A549 (cell line): ENCODE measurements around the gene CXCR4. TPM values are rescaled to one million over a fixed set of nuclear protein-coding genes. Genes with fewer than 3 reads are reported as not detected.

Source experiments
- ATAC-seq, 2 experiments: fragments of 200-7000 bp in 1 of 2; fragments of >200 bp in 1 of 2; cut with Nextera tagmentation in 1 of 2; cut with Tn5 transposase in 1 of 2; 3 replicates each; pipeline versions ENCODE4 v1.8.0 to v1.9.1; 2018 to 2020; ENCODE audit warnings: mild to moderate bottlenecking in 1 of 2, moderate library complexity in 1 of 2
- CTCF ChIA-PET: fragments of 300-600 bp; sonication (Branson Sonifier 250); formaldehyde crosslinking; extraction: SDS; loops from one replicate; lab custom pipeline; 2021; ENCODE audit warnings: antibody characterized with exemption, inconsistent platforms; lab: Yijun Ruan, JAX
- POLR2A ChIA-PET: fragments of 350-600 bp; formaldehyde crosslinking; extraction: SDS; loops from one replicate; lab custom pipeline; 2021; ENCODE audit warnings: antibody characterized with exemption, inconsistent platforms; lab: Yijun Ruan, JAX
- DNase-seq, 2 experiments: peaks; one replicate each; pipeline versions ENCODE4 v3.0.0 to v3.0.0-alpha.2; 2011 to 2016; ENCODE audit warnings: low read depth in 1 of 2, low spot score in 1 of 2
- FAIRE-seq: peaks from 2 replicates; lab custom pipeline; 2011; peaks lifted over from hg19 to GRCh38; lab: Jason Lieb, UNC
- H3K27ac ChIP-seq, 2 experiments: fragments of >200 bp; sonication (Bioruptor Twin); formaldehyde crosslinking; 3 replicates each; pipeline ENCODE4 v1.5.1; 2016 to 2017
- H3K4me1 ChIP-seq: fragments of >200 bp; sonication (Bioruptor Twin); formaldehyde crosslinking; 3 replicates; pipeline ENCODE4 v1.6.1; 2016
- H3K4me2 ChIP-seq: fragments of >200 bp; sonication (Bioruptor Twin); formaldehyde crosslinking; 3 replicates; pipeline ENCODE4 v1.6.1; 2016
- H3K4me3 ChIP-seq: fragments of >200 bp; sonication (Bioruptor Twin); formaldehyde crosslinking; 3 replicates; pipeline ENCODE4 v1.5.1; 2016
- H3K9me3 ChIP-seq: fragments of >200 bp; sonication (Bioruptor Twin); formaldehyde crosslinking; 3 replicates; pipeline ENCODE4 v1.6.1; 2016
- BHLHE40 ChIP-seq: IDR thresholded peaks from 2 replicates; pipeline ENCODE4 v1.6.1; 2012; ENCODE audit warnings: low read depth, low read length, inconsistent platforms
- CTCF ChIP-seq: fragments of >200 bp; sonication (Bioruptor Twin); formaldehyde crosslinking; IDR thresholded peaks from 3 replicates; pipeline ENCODE4 v1.5.1; 2016
- ESRRA ChIP-seq: fragments of 150-350 bp; IDR thresholded peaks from 2 replicates; pipeline ENCODE4 v1.6.1; 2014; ENCODE audit warnings: mild to moderate bottlenecking, low read length, borderline replicate concordance
- FOXS1 ChIP-seq: fragments of 250-450 bp; sonication (Bioruptor Pico); IDR thresholded peaks from 2 replicates; pipeline ENCODE4 v1.5.0; 2020; ENCODE audit warnings: mild to moderate bottlenecking, moderate library complexity
- GATA3 ChIP-seq: IDR thresholded peaks from 2 replicates; pipeline ENCODE4 v1.6.1; 2012; ENCODE audit warnings: borderline replicate concordance
- HDAC2 ChIP-seq: fragments of 200-600 bp; sonication (generic); IDR thresholded peaks from 2 replicates; pipeline ENCODE4 v1.6.1; 2016
- HOXB13 ChIP-seq: fragments of 250-450 bp; sonication (Bioruptor Pico); IDR thresholded peaks from 2 replicates; pipeline ENCODE4 v1.5.0; 2020; ENCODE audit warnings: low read depth, mild to moderate bottlenecking, moderate library complexity
- JUN ChIP-seq, 2 experiments: fragments of >200 bp; sonication (Bioruptor Twin); formaldehyde crosslinking; IDR thresholded peaks; 2 replicates in 1 of 2; 3 replicates in 1 of 2; pipeline ENCODE4 v1.6.1; 2016 to 2017
- JUNB ChIP-seq: fragments of >200 bp; sonication (Bioruptor Twin); formaldehyde crosslinking; IDR thresholded peaks from 2 replicates; pipeline ENCODE4 v1.6.1; 2016
- MAX ChIP-seq: IDR thresholded peaks from 2 replicates; pipeline ENCODE4 v1.6.1; 2012
- MYC ChIP-seq: IDR thresholded peaks from 2 replicates; pipeline ENCODE4 v1.6.1; 2012; ENCODE audit warnings: mild to moderate bottlenecking, inconsistent platforms, low read length, improper control_type of control experiment, borderline replicate concordance
- NPAS2 ChIP-seq: fragments of 250-450 bp; sonication (Bioruptor Pico); IDR thresholded peaks from 2 replicates; pipeline ENCODE4 v1.8.0; 2022; ENCODE audit warnings: mild to moderate bottlenecking, moderate library complexity, borderline replicate concordance
- PBX3 ChIP-seq: IDR thresholded peaks from 2 replicates; pipeline ENCODE4 v1.6.1; 2012
- RAD21 ChIP-seq, 2 experiments: fragments of >200 bp in 1 of 2; sonication (Bioruptor Twin) in 1 of 2; formaldehyde crosslinking in 1 of 2; IDR thresholded peaks in 1 of 2; conservative IDR thresholded peaks in 1 of 2; 2 replicates in 1 of 2; 3 replicates in 1 of 2; pipeline ENCODE4 v1.6.1; 2012 to 2018; ENCODE audit warnings: inconsistent platforms in 1 of 2
- RCOR1 ChIP-seq: fragments of 150-350 bp; IDR thresholded peaks from 2 replicates; pipeline ENCODE4 v1.6.1; 2014; ENCODE audit warnings: antibody characterized with exemption, low read length, low read depth
- REST ChIP-seq: fragments of 200-600 bp; sonication (generic); IDR thresholded peaks from 2 replicates; pipeline ENCODE4 v1.6.1; 2016; ENCODE audit warnings: antibody characterized with exemption, mild to moderate bottlenecking, moderate library complexity
- RFX5 ChIP-seq: fragments of 450-650 bp; IDR thresholded peaks from 2 replicates; pipeline ENCODE4 v1.7.1; 2014; ENCODE audit warnings: antibody characterized with exemption, mild to moderate bottlenecking, moderate library complexity
- SMC3 ChIP-seq: fragments of >200 bp; sonication (Bioruptor Twin); formaldehyde crosslinking; IDR thresholded peaks from 3 replicates; pipeline ENCODE4 v1.6.1; 2018; ENCODE audit warnings: inconsistent platforms
- SREBF2 ChIP-seq: fragments of 450-650 bp; IDR thresholded peaks from 2 replicates; pipeline ENCODE4 v1.6.1; 2014; ENCODE audit warnings: mild to moderate bottlenecking, moderate library complexity
- TFCP2L1 ChIP-seq: fragments of 250-450 bp; sonication (Bioruptor Pico); IDR thresholded peaks from 2 replicates; pipeline ENCODE4 v1.5.0; 2021; ENCODE audit warnings: mild to moderate bottlenecking
- USF2 ChIP-seq: fragments of 450-650 bp; IDR thresholded peaks from 2 replicates; pipeline ENCODE4 v1.6.1; 2014; ENCODE audit warnings: antibody characterized with exemption
- ZNF302 ChIP-seq: fragments of 250-450 bp; sonication (Bioruptor Pico); IDR thresholded peaks from 2 replicates; pipeline ENCODE4 v1.9.0; 2021; ENCODE audit warnings: inconsistent platforms, mild to moderate bottlenecking, moderate library complexity
- WGBS: methylation state at CpG from one replicate; pipeline ENCODE4 v1.1.6; 2017; ENCODE audit errors: missing lambda C conversion rate; 5-methylcytosine and 5-hydroxymethylcytosine counted together
- polyA plus RNA-seq, 4 experiments: library from polyadenylated mRNA; depleted of rRNA in 3 of 4; stranded (reverse); fragments of >200 nt; fragmentation: RNase III in 1 of 4; extraction: RNeasy Plus Mini Kit Qiagen cat#74134 plus additional on column Dnase treatment in 1 of 4; gene quantifications; 2 replicates in 3 of 4; 3 replicates in 1 of 4; pipeline ENCODE4 v1.2.3, GENCODE V29; 2011 to 2017

Gene CXCR4
- polyA plus RNA-seq, 2 of the 4 experiments (the other 2 are of a cell fraction) = 0.09 to 0.16 TPM

GRCh38 chr2:136081582-136082210 lies 36.3 kb downstream of the CXCR4 start:
- H3K9me3 ChIP-seq = no peaks in the 10 kb centered on the region
- H3K4me3 ChIP-seq = no peak overlapping the region
- H3K4me1 ChIP-seq = peaks cover 9% of the 10 kb centered on the region; the same call in 2 of the 3 replicates
- no peak for DNase-seq
- POLR2A ChIA-PET = no interaction called here
- CTCF ChIA-PET = no interaction called here
- ATAC-seq = peak in 1 of 2 experiments; percentile 31; a peak in 2 of 6 replicates
- FAIRE-seq = no peak
- TF ChIP-seq HDAC2 (no peak), ZNF302 (CRISPR knock-in tag) (no peak), SMC3 (no peak), ESRRA (no peak), TFCP2L1 (no peak), JUN (IDR thresholded peaks at IDR 0.05) (no peak), FOXS1 (no peak), BHLHE40 (no peak), RFX5 (no peak), MYC (no peak), NPAS2 (no peak), PBX3 (no peak), JUNB (no peak), RAD21 (conservative IDR thresholded peaks at IDR 0.05 in 1 of 2, IDR thresholded peaks at IDR 0.05 in 1 of 2) (no peak), RCOR1 (no peak), USF2 (no peak), MAX (no peak), HOXB13 (CRISPR knock-in tag) (no peak), REST (no peak)
- no peak overlapping the region for H3K27ac ChIP-seq
- no peak overlapping the region for H3K4me2 ChIP-seq
- 72% methylated on average over 3 of the region's 3 CpGs for WGBS

- POLR2A ChIA-PET = no interaction called here
- FAIRE-seq (no peak), DNase-seq (no peak), ATAC-seq (no peak)
- CTCF ChIA-PET = no interaction called here
- no peak overlapping the region for H3K4me2 ChIP-seq
- 30% methylated on average over 2 of the region's 2 CpGs for WGBS
- H3K9me3 ChIP-seq = no peaks in the 10 kb centered on the region
- H3K27ac ChIP-seq = no peak overlapping the region
- H3K4me3 ChIP-seq = no peak overlapping the region
- H3K4me1 ChIP-seq = no peaks in the 10 kb centered on the region
- TF ChIP-seq JUN (IDR thresholded peaks at IDR 0.05) = no peak
- TF ChIP-seq CTCF = no peak
- no peak for TF ChIP-seq JUNB
- TF ChIP-seq HOXB13 (CRISPR knock-in tag) = no peak
- TF ChIP-seq HDAC2 = no peak
- TF ChIP-seq MYC = no peak
- no peak for TF ChIP-seq RCOR1
- no peak for TF ChIP-seq GATA3
- TF ChIP-seq SREBF2 = no peak
These were observed 37.8 kb downstream of the CXCR4 start for GRCh38 chr2:136080114-136080513.
